Mammary epithelial cell (primary cell): ENCODE results near the gene CD34.

Experiments used
- CTCF ChIP-seq, 2 donors: IDR thresholded peaks in 1 of 2; conservative IDR thresholded peaks in 1 of 2; 2 replicates each; pipeline ENCODE4 v1.5.1; 2011 to 2012; ENCODE audit warnings: inconsistent platforms in 2 of 2, low read length in 2 of 2, mild to moderate bottlenecking in 2 of 2, control low read depth in 1 of 2, low read depth in 1 of 2; ENCODE audit not compliant: insufficient read depth in 1 of 2; ENCODE audit errors: extremely low read depth in 1 of 2
- EZH2 ChIP-seq: IDR thresholded peaks from 2 replicates; pipeline ENCODE4 v1.6.1; 2012; ENCODE audit warnings: low read length, inconsistent platforms, borderline replicate concordance

GRCh38 chr1:207948536-207949250 lies 37.8 kb upstream of the CD34 start:
- TF ChIP-seq CTCF (conservative IDR thresholded peaks at IDR 0.05 in 1 of 2, IDR thresholded peaks at IDR 0.05 in 1 of 2; ENCODE audit: extremely low read depth in 1 of 2, insufficient read depth in 1 of 2, low read depth in 1 of 2, low read length in 2 of 2) (no peak), EZH2 (no peak)
